ENCODE data around the gene XXYLT1.

GRCh38 chr3:195175476-195176337 is 95.3 kb downstream of the XXYLT1 start:
- TF ChIP-seq ZNF560 (tag by site-specific recombination; IDR thresholded peaks at IDR 0.05; ENCODE audit: borderline replicate concordance): no peak
- TF ChIP-seq ATF2 (tag by site-specific recombination; IDR thresholded peaks at IDR 0.05; ENCODE audit: low read depth): no peak
- no peak for TF ChIP-seq CTCF (tag by site-specific recombination; IDR thresholded peaks at IDR 0.05)

Measured in HEK293 (cell line).